BLaER1 treated with 17β-estradiol and CSF1 and Interleukin-3, amounts not matched to agents 10 nM and 100 nM (cell line): Measurements from ENCODE around the gene GPC6.
A peak's percentile ranks its signal among the peaks of the same experiment; 100 is the strongest.

Source experiments
- H3K27ac ChIP-seq, 11 experiments: shearing (Covaris generic); formaldehyde crosslinking; 2 replicates each; pipeline ENCODE4 v1.8.1; 2022
- H3K27me3 ChIP-seq, 11 experiments: shearing (Covaris generic); formaldehyde crosslinking; 2 replicates each; pipeline ENCODE4 v1.8.1; 2022
- H3K36me3 ChIP-seq, 11 experiments: shearing (Covaris generic); formaldehyde crosslinking; 2 replicates each; pipeline ENCODE4 v1.8.1; 2022
- H3K4me1 ChIP-seq, 10 experiments: shearing (Covaris generic); formaldehyde crosslinking; 2 replicates each; pipeline ENCODE4 v1.8.1; 2022
- H3K4me2 ChIP-seq, 11 experiments: shearing (Covaris generic); formaldehyde crosslinking; 2 replicates each; pipeline ENCODE4 v1.8.1; 2022
- H3K4me3 ChIP-seq, 10 experiments: shearing (Covaris generic); formaldehyde crosslinking; 2 replicates each; pipeline ENCODE4 v1.8.1; 2022
- H3K9ac ChIP-seq, 11 experiments: shearing (Covaris generic); formaldehyde crosslinking; 2 replicates each; pipeline ENCODE4 v1.8.1; 2022
- H3K9me3 ChIP-seq, 11 experiments: shearing (Covaris generic); formaldehyde crosslinking; replicated peaks in 1 of 11; 2 replicates each; pipeline ENCODE4 v1.8.1; 2022
- H4K20me1 ChIP-seq, 11 experiments: shearing (Covaris generic); formaldehyde crosslinking; 2 replicates each; pipeline ENCODE4 v1.8.1; 2022
- Cebpa-rat ChIP-seq, 11 experiments: shearing (Covaris generic); IDR thresholded peaks; 2 replicates each; pipeline ENCODE4 v1.8.1; 2022

The GPC6 gene

GRCh38 chr13:94395860-94396259, 1169.3 kb downstream of the GPC6 start:
- peak overlapping the region in 1 of 10 experiments; percentile 12; a peak in 1 of 20 replicates for H3K4me3 ChIP-seq
- no peaks in the 10 kb centered on the region for H3K27me3 ChIP-seq
- H3K9me3 ChIP-seq: peaks cover 8 to 24% (median 13%) of the 10 kb centered on the region in 11 experiments; a peak in 20 of 22 replicates
- H3K36me3 ChIP-seq: no peaks in the 10 kb centered on the region
- H3K4me1 ChIP-seq: peaks cover 0 to 28% (median 19%) of the 10 kb centered on the region in 10 experiments; a peak in 16 of 20 replicates
- H3K27ac ChIP-seq: 0 out of 22 replicates have a peak overlapping the region, but pooled peaks of 1 of the 11 experiments have one; percentile 16
- H3K4me2 ChIP-seq: peak overlapping the region in 9 of 11 experiments; percentile 6 to 88 (median 71); a peak in 17 of 22 replicates
- no peaks in the 10 kb centered on the region for H4K20me1 ChIP-seq
- H3K9ac ChIP-seq: no peak overlapping the region
- TF ChIP-seq Cebpa-rat (IDR thresholded peaks at IDR 0.05): no peak

GRCh38 chr13:94399812-94400211, 1173.2 kb downstream of the GPC6 start:
- no peak for TF ChIP-seq Cebpa-rat (IDR thresholded peaks at IDR 0.05)
- no peaks in the 10 kb centered on the region for H3K27me3 ChIP-seq
- H3K4me2 ChIP-seq: no peak overlapping the region
- no peak overlapping the region for H3K27ac ChIP-seq
- H4K20me1 ChIP-seq: no peaks in the 10 kb centered on the region
- H3K4me3 ChIP-seq: no peak overlapping the region
- peaks cover 0 to 25% (median 19%) of the 10 kb centered on the region in 10 experiments; a peak in 16 of 20 replicates for H3K4me1 ChIP-seq
- H3K36me3 ChIP-seq: no peaks in the 10 kb centered on the region
- no peak overlapping the region for H3K9ac ChIP-seq
- H3K9me3 ChIP-seq: peaks cover 8 to 19% (median 13%) of the 10 kb centered on the region in 11 experiments; a peak in 20 of 22 replicates

- Histone ChIP-seq H3K4me1 (peaks cover 0 to 14% (median 10%) of the 10 kb centered on the region in 10 experiments; a peak in 16 of 20 replicates), H3K4me2 (no peak overlapping the region), H3K9me3 (peaks cover 8 to 19% (median 13%) of the 10 kb centered on the region in 11 experiments; a peak in 20 of 22 replicates), H3K27me3 (no peaks in the 10 kb centered on the region), H3K36me3 (no peaks in the 10 kb centered on the region), H3K4me3 (no peak overlapping the region), H3K9ac (no peak overlapping the region), H3K27ac (no peak overlapping the region), H4K20me1 (no peaks in the 10 kb centered on the region)
- TF ChIP-seq Cebpa-rat (IDR thresholded peaks at IDR 0.05): no peak
Observed at GRCh38 chr13:94400874-94401273, 1174.3 kb downstream of the GPC6 start.

- no peak overlapping the region for H3K4me3 ChIP-seq
- H3K4me2 ChIP-seq: no peak overlapping the region
- no peaks in the 10 kb centered on the region for H4K20me1 ChIP-seq
- H3K27me3 ChIP-seq: no peaks in the 10 kb centered on the region
- no peak overlapping the region for H3K9ac ChIP-seq
- H3K36me3 ChIP-seq: no peaks in the 10 kb centered on the region
- H3K4me1 ChIP-seq: no peaks in the 10 kb centered on the region
- TF ChIP-seq Cebpa-rat (IDR thresholded peaks at IDR 0.05): no peak
- H3K9me3 ChIP-seq: peaks cover 0 to 8% (median 0%) of the 10 kb centered on the region in 11 experiments; a peak in 7 of 22 replicates
- H3K27ac ChIP-seq: no peak overlapping the region
Observed at GRCh38 chr13:94408314-94409036, 1181.9 kb downstream of the GPC6 start.

DNA sequence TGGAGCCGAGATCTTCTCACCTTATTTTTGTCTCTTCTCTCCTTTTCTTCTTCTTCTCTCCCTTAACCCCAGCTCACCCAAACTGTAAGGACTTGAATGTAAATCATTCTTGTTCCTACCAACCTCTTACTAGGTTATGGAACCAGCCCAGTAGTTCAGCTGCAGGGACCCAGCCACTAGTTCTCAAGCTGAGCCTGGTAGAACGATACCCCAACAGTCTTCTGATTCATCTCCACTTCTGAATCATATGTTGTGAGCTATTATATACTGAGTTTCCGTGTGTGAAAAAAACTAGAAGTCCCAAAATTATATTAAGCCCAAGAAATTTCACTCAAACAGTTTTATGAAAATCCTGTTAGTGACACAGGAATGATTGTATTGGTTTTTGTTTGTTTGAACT, 1185.1 kb downstream of the GPC6 start:
- Histone ChIP-seq H3K9ac (no peak overlapping the region), H3K27me3 (no peaks in the 10 kb centered on the region), H3K4me2 (no peak overlapping the region), H3K4me3 (no peak overlapping the region), H4K20me1 (no peaks in the 10 kb centered on the region), H3K36me3 (no peaks in the 10 kb centered on the region), H3K27ac (no peak overlapping the region), H3K9me3 (peaks cover 5 to 15% (median 6%) of the 10 kb centered on the region in 11 experiments; a peak in 21 of 22 replicates), H3K4me1 (no peaks in the 10 kb centered on the region)
- TF ChIP-seq Cebpa-rat (IDR thresholded peaks at IDR 0.05): no peak

DNA sequence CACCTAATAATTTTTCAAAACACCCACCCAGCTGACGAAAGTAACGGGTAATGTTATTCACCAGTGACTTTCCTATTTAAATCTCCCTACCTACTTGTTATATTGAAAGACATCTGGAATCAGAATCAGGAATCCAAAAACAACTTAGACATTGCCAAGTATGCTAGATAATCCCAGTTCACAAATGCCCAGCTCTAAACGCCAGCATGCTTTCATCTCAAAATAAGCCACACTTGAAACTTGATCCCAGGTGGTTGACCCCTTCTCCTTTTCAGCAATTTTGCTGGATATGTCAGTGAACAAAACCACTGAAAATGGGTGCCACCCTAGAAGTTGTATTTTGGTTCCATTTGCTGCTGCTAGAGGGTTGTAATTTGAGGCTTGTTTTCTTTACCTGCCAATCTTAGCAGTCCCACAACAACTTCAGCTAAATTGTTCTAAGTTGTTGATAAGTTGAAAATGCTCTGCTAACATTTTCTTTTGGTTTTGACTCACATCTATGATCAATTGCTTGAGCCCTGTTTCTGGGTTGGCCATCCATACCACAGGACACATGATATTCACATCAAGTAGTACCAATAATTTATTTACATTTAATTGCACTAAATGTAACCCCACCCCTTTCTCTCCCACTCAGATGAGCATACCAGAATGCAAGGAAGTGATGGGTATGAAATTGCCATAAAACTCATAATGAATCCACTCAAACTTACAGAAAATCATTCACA, 1186.4 kb downstream of the GPC6 start:
- Histone ChIP-seq H3K9ac (no peak overlapping the region), H3K4me3 (no peak overlapping the region), H3K9me3 (peaks cover 17 to 27% (median 19%) of the 10 kb centered on the region in 11 experiments; a peak in 21 of 22 replicates), H3K4me2 (no peak overlapping the region), H4K20me1 (no peaks in the 10 kb centered on the region), H3K36me3 (no peaks in the 10 kb centered on the region), H3K27me3 (no peaks in the 10 kb centered on the region), H3K27ac (no peak overlapping the region), H3K4me1 (peaks cover 0 to 6% (median 3%) of the 10 kb centered on the region in 10 experiments; a peak in 15 of 20 replicates)
- no peak for TF ChIP-seq Cebpa-rat (IDR thresholded peaks at IDR 0.05)

DNA sequence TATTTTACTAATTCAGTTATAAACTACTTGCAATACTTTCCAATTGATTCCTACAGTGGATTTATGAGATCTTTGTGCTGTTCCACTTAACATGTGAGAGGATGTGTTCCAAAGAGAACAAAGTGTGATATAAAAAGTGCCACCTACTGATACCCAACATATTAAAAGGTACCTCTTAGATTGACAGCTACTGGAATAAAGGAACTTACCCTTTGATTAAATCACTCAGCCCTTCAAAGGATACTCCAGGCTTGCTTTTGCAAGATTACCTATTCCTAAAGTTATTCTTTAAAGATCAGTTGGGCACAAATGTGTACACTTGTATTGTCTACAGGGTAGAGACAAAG, 1187.0 kb downstream of the GPC6 start:
- Histone ChIP-seq H3K4me3 (no peak overlapping the region), H3K36me3 (no peaks in the 10 kb centered on the region), H3K9me3 (peaks cover 17 to 27% (median 19%) of the 10 kb centered on the region in 11 experiments; a peak in 21 of 22 replicates), H4K20me1 (no peaks in the 10 kb centered on the region), H3K27ac (no peak overlapping the region), H3K27me3 (no peaks in the 10 kb centered on the region), H3K9ac (no peak overlapping the region), H3K4me1 (peaks cover 4 to 12% (median 9%) of the 10 kb centered on the region in 10 experiments), H3K4me2 (no peak overlapping the region)
- no peak for TF ChIP-seq Cebpa-rat (IDR thresholded peaks at IDR 0.05)

DNA sequence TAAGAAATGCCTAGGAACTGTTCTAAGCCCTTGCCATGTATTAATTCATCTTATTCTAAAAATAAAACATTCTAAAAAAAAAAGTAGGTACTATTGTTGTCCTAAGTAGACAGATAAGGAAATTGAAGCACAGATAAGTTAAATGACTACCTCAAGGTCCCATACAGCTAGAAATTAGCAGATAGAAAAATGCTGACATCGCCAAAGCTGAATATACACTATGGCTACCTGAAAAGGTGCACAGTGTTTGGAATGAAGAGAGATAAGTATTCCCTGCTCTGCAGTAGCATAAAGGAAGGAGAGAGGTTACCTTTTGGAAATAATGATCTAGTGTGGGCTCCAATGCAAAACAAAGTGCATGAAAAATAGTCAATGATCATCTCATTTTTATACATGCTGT, 1187.5 kb downstream of the GPC6 start:
- H3K27ac ChIP-seq: no peak overlapping the region
- H4K20me1 ChIP-seq: no peaks in the 10 kb centered on the region
- no peaks in the 10 kb centered on the region for H3K36me3 ChIP-seq
- peaks cover 17 to 24% (median 19%) of the 10 kb centered on the region in 11 experiments; a peak in 21 of 22 replicates for H3K9me3 ChIP-seq
- no peak overlapping the region for H3K4me3 ChIP-seq
- no peak overlapping the region for H3K4me2 ChIP-seq
- peaks cover 10 to 18% (median 14%) of the 10 kb centered on the region in 10 experiments for H3K4me1 ChIP-seq
- H3K9ac ChIP-seq: no peak overlapping the region
- no peak for TF ChIP-seq Cebpa-rat (IDR thresholded peaks at IDR 0.05)
- no peaks in the 10 kb centered on the region for H3K27me3 ChIP-seq

DNA sequence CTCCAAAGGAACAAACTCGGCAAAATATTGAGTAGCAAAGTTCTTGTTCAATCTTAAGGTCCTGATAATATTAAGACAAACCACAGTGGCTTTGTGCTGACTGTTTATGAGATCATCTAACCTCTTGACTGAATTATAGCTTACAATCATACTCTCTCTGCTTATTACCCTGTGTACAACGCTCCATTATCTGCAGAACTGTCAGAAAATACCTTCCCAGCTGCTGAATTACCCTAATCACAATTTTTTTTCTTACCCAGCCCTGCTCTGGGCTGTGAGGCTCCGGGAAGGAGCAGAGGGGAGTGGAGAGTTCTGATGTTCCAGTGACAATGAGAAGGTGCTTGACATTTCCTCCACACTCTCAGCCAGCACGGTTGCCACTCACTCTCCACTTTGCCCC, 1188.1 kb downstream of the GPC6 start:
- no peak overlapping the region for H3K27ac ChIP-seq
- H3K4me3 ChIP-seq: no peak overlapping the region
- no peaks in the 10 kb centered on the region for H4K20me1 ChIP-seq
- H3K9ac ChIP-seq: no peak overlapping the region
- peaks cover 13 to 26% (median 20%) of the 10 kb centered on the region in 11 experiments; a peak in 21 of 22 replicates for H3K9me3 ChIP-seq
- H3K4me1 ChIP-seq: peaks cover 15 to 23% (median 20%) of the 10 kb centered on the region in 10 experiments
- no peaks in the 10 kb centered on the region for H3K27me3 ChIP-seq
- TF ChIP-seq Cebpa-rat (IDR thresholded peaks at IDR 0.05): no peak
- H3K36me3 ChIP-seq: no peaks in the 10 kb centered on the region
- no peak overlapping the region for H3K4me2 ChIP-seq
